OCI-LY1 (cell line): Measurements from ENCODE around the gene LCT.

Experiments used
- H2AFZ ChIP-seq: fragments of 200-600 bp; sonication (generic), shearing (Covaris generic); 2 replicates; pipeline ENCODE4 v1.6.0; 2014; ENCODE audit warnings: antibody characterized with exemption, mild to moderate bottlenecking, low read length
- H3F3A ChIP-seq: fragments of 200-600 bp; sonication (generic), shearing (Covaris generic); 2 replicates; pipeline ENCODE4 v1.6.0; 2014; ENCODE audit warnings: mild to moderate bottlenecking, antibody characterized with exemption, low read length, moderate library complexity; ENCODE audit not compliant: insufficient read depth
- H3K27ac ChIP-seq: fragments of 200-600 bp; sonication (generic); 2 replicates; pipeline ENCODE4 v1.5.1; 2014; ENCODE audit warnings: low read length, mixed run types, mild to moderate bottlenecking, low read depth; ENCODE audit not compliant: poor library complexity, severe bottlenecking
- H3K27me3 ChIP-seq: fragments of 200-600 bp; sonication (generic); 2 replicates; pipeline ENCODE4 v1.6.0; 2014; ENCODE audit warnings: antibody characterized with exemption, mild to moderate bottlenecking, low read length, moderate library complexity; ENCODE audit not compliant: insufficient read depth
- H3K36me3 ChIP-seq: fragments of 200-600 bp; sonication (generic); 2 replicates; pipeline ENCODE4 v1.6.1; 2014; ENCODE audit warnings: mild to moderate bottlenecking, antibody characterized with exemption, low read length, moderate library complexity, mixed read lengths; ENCODE audit not compliant: insufficient read depth
- H3K4me1 ChIP-seq: fragments of 200-600 bp; sonication (generic); 2 replicates; pipeline ENCODE4 v1.5.1; 2014; ENCODE audit warnings: mild to moderate bottlenecking, low read length, moderate library complexity; ENCODE audit not compliant: insufficient read depth, severe bottlenecking
- H3K4me2 ChIP-seq: fragments of 200-600 bp; sonication (generic), shearing (Covaris generic); 2 replicates; pipeline ENCODE4 v1.6.1; 2014; ENCODE audit warnings: low read length
- H3K4me3 ChIP-seq: fragments of 200-600 bp; sonication (generic); 2 replicates; pipeline ENCODE4 v1.5.1; 2014; ENCODE audit warnings: low read length, low read depth, mild to moderate bottlenecking, mixed read lengths; ENCODE audit not compliant: poor library complexity, severe bottlenecking
- H3K79me2 ChIP-seq: fragments of 200-600 bp; shearing (Covaris generic); 2 replicates; pipeline ENCODE4 v1.6.1; 2016; ENCODE audit warnings: mixed run types, low read length, mixed read lengths; ENCODE audit not compliant: insufficient read depth
- H3K9ac ChIP-seq: fragments of 200-600 bp; sonication (generic), shearing (Covaris generic); 2 replicates; pipeline ENCODE4 v1.6.1; 2014; ENCODE audit warnings: mild to moderate bottlenecking, low read length, mixed read lengths
- H3K9me2 ChIP-seq: fragments of 200-600 bp; sonication (generic), shearing (Covaris generic); 2 replicates; pipeline ENCODE4 v1.6.1; 2014; ENCODE audit warnings: low read depth, mild to moderate bottlenecking, low read length, mixed read lengths
- H3K9me3 ChIP-seq: fragments of 200-600 bp; shearing (Covaris generic); 2 replicates; pipeline ENCODE4 v1.6.1; 2014; ENCODE audit warnings: low read length, mixed read lengths
- H4K20me1 ChIP-seq: fragments of 200-600 bp; sonication (generic), shearing (Covaris generic); 2 replicates; pipeline ENCODE4 v1.6.0; 2016; ENCODE audit warnings: mild to moderate bottlenecking, low read length; ENCODE audit not compliant: insufficient read depth
- EZH2 ChIP-seq: fragments of 200-600 bp; sonication (generic), shearing (Covaris generic); IDR thresholded peaks from 2 replicates; pipeline ENCODE4 v1.8.0; 2017; ENCODE audit warnings: borderline replicate concordance, mixed run types, mild to moderate bottlenecking, antibody characterized with exemption, low read length, moderate library complexity, mixed read lengths
- TF ChIP-seq, protein P1 (sequence below): fragments of 200-600 bp; sonication (generic), shearing (Covaris generic); IDR thresholded peaks from 2 replicates; pipeline ENCODE4 v1.5.1; 2017; ENCODE audit warnings: mild to moderate bottlenecking, antibody characterized with exemption, low read length, moderate library complexity, mixed read lengths

LCT gene

DNA sequence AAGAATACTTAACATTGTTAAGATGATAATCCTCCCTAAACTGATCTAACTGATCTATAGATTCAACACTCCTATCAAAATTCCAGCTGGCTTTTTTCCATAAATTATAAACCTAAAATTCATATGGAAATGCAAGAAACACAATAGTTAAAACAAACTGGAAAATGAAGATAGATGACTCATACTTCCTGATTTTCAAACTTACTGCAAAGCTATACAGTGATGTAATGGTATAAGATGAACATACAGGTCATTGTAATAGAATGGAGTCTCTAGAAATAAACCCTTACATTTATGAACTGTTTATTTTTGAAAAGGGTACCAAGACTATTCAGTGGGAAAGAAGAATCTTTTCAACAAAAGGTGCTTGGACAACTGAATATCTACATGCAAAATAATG lies 63.1 kb downstream of the LCT start:
- H3K27ac ChIP-seq, result no peak overlapping the region
- no peak overlapping the region for H3K4me2 ChIP-seq
- no peaks in the 10 kb centered on the region for H3F3A ChIP-seq
- peaks cover 95% of the 10 kb centered on the region for H3K36me3 ChIP-seq
- no peaks in the 10 kb centered on the region for H3K27me3 ChIP-seq
- H3K9me3 ChIP-seq, result no peaks in the 10 kb centered on the region
- no peak for TF ChIP-seq EZH2
- TF ChIP-seq, protein P1, sequence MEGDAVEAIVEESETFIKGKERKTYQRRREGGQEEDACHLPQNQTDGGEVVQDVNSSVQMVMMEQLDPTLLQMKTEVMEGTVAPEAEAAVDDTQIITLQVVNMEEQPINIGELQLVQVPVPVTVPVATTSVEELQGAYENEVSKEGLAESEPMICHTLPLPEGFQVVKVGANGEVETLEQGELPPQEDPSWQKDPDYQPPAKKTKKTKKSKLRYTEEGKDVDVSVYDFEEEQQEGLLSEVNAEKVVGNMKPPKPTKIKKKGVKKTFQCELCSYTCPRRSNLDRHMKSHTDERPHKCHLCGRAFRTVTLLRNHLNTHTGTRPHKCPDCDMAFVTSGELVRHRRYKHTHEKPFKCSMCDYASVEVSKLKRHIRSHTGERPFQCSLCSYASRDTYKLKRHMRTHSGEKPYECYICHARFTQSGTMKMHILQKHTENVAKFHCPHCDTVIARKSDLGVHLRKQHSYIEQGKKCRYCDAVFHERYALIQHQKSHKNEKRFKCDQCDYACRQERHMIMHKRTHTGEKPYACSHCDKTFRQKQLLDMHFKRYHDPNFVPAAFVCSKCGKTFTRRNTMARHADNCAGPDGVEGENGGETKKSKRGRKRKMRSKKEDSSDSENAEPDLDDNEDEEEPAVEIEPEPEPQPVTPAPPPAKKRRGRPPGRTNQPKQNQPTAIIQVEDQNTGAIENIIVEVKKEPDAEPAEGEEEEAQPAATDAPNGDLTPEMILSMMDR, result no peak
- H3K9me2 ChIP-seq, result no peaks in the 10 kb centered on the region
- H3K79me2 ChIP-seq, result no peaks in the 10 kb centered on the region
- no peaks in the 10 kb centered on the region for H4K20me1 ChIP-seq
- H3K4me3 ChIP-seq, result no peak overlapping the region
- H3K9ac ChIP-seq, result no peak overlapping the region
- no peaks in the 10 kb centered on the region for H3K4me1 ChIP-seq
- no peak overlapping the region for H2AFZ ChIP-seq

DNA sequence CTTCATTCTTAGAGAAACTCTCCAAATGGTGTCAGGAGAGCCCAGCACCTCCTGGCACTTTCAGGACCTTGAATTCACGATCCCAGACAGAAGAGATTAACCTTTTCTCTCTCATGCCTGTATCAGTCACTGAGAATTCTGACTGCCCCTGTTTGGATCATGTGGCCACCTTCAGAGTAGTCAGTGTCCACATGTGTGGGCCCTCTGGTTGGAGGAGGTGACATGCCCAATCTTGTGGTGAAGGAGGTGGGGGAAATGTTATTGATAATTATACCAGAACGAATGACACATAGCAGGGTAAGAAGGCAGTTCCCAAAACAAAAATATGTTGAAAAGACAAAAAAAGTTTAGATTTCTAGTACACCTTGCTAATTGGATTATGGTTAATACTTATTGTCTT lies 63.7 kb downstream of the LCT start:
- Histone ChIP-seq H3K36me3 (peaks cover 95% of the 10 kb centered on the region), H3K9me2 (no peaks in the 10 kb centered on the region), H3K79me2 (no peaks in the 10 kb centered on the region), H3K4me3 (no peak overlapping the region), H3K4me2 (no peak overlapping the region), H3K27me3 (no peaks in the 10 kb centered on the region), H3K9me3 (no peaks in the 10 kb centered on the region), H3K9ac (no peak overlapping the region), H3F3A (no peaks in the 10 kb centered on the region), H3K4me1 (no peaks in the 10 kb centered on the region), H2AFZ (no peak overlapping the region), H4K20me1 (no peaks in the 10 kb centered on the region), H3K27ac (no peak overlapping the region)
- TF ChIP-seq, protein P1, result no peak
- no peak for TF ChIP-seq EZH2

DNA sequence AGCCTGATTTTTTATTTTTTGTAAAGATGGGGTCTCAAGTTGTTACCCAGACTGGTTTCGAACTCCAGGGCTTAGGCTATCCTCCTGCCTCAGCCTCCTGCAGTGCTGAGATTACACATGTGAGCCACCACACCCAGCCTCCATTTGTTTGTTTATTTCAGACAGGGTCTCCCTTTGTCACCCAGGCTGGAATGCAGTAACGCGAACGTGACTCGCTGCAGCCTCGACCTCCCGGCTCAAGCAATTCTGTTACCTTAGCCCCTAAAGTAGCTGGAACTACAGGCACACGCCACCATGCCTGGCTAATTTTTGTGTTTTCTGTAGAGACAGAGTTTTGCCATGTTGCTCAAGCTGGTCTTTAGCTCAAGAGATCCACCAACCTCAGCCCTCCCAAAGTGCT lies 68.1 kb downstream of the LCT start:
- TF ChIP-seq, protein P1, result no peak
- TF ChIP-seq EZH2, result no peak
- peaks cover 90% of the 10 kb centered on the region for H3K36me3 ChIP-seq

More for the DNA sequence above, 68.1 kb downstream of the LCT start:
- no peaks in the 10 kb centered on the region for H3K79me2 ChIP-seq
- H2AFZ ChIP-seq, result no peak overlapping the region
- no peaks in the 10 kb centered on the region for H3K9me3 ChIP-seq
- H3K27ac ChIP-seq, result no peak overlapping the region
- H3K4me3 ChIP-seq, result no peak overlapping the region
- H3K9me2 ChIP-seq, result no peaks in the 10 kb centered on the region
- no peaks in the 10 kb centered on the region for H4K20me1 ChIP-seq
- H3K4me2 ChIP-seq, result no peak overlapping the region
- H3K27me3 ChIP-seq, result no peaks in the 10 kb centered on the region
- no peaks in the 10 kb centered on the region for H3K4me1 ChIP-seq
- no peak overlapping the region for H3K9ac ChIP-seq
- no peaks in the 10 kb centered on the region for H3F3A ChIP-seq
